Adipocyte (in vitro differentiated cells): ENCODE measurements around the gene PGAM4.
"Not testable (repeated sequence)": the region's sequence is repeated elsewhere in the genome, so short reads cannot be mapped to it uniquely, and the experiment has no call there.

Experiments used
- DNase-seq: peaks from one replicate; pipeline ENCODE4 v3.0.0-alpha.2; 2015; ENCODE audit warnings: low read depth
- H3K27me3 ChIP-seq: replicated peaks from 2 replicates; pipeline ENCODE4 v1.7.0; 2013; ENCODE audit warnings: mild to moderate bottlenecking, low read length, moderate library complexity; ENCODE audit not compliant: control insufficient read depth, insufficient read depth
- H3K36me3 ChIP-seq: 2 replicates; pipeline ENCODE4 v1.7.0; 2013; ENCODE audit warnings: low read length, mild to moderate bottlenecking, moderate library complexity; ENCODE audit not compliant: control insufficient read depth, insufficient read depth, severe bottlenecking
- H3K4me1 ChIP-seq: 2 replicates; pipeline ENCODE4 v1.7.0; 2013; ENCODE audit warnings: mild to moderate bottlenecking, low read length, moderate library complexity; ENCODE audit not compliant: control insufficient read depth, insufficient read depth
- H3K4me3 ChIP-seq: 2 replicates; pipeline ENCODE4 v1.7.0; 2013; ENCODE audit warnings: mild to moderate bottlenecking, low read length, moderate library complexity
- H3K9ac ChIP-seq: 2 replicates; pipeline ENCODE4 v1.7.0; 2013; ENCODE audit warnings: mild to moderate bottlenecking, low read length, moderate library complexity
- H3K9me3 ChIP-seq: 2 replicates; pipeline ENCODE4 v1.7.0; 2013; ENCODE audit warnings: mild to moderate bottlenecking, low read length, moderate library complexity; ENCODE audit not compliant: control insufficient read depth

Gene PGAM4

DNA sequence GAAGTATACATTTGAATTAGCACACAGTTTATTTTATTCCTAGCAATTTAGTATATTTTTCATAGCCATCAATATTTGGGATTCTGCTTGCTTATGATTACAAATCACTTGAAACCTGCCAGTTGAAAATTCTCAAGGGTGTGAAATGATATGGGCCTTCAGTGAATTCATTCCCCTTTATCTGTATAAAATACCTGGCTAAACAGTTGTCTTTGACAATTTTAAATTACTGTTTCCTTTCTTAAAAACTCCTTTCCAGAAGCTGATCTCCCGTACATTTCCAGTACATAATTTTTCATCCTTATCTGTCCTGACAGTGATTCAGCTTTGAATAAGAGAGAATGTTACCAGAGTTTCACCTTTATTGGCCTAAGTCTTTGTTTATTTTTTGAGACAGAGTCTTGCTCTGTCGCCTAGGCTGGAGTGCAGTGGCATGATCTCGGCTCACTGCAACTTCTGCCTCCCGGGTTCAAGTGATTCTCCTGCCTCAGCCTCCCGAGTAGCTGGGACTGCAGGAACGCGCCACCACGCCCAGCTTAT, 45.0 kb downstream of the PGAM4 start:
- Histone ChIP-seq H3K4me1 (no peaks in the 10 kb centered on the region), H3K36me3 (no peaks in the 10 kb centered on the region), H3K27me3 (no peaks in the 10 kb centered on the region), H3K9ac (no peak overlapping the region), H3K9me3 (no peaks in the 10 kb centered on the region), H3K4me3 (no peak overlapping the region)
- DNase-seq, result no peak

DNA sequence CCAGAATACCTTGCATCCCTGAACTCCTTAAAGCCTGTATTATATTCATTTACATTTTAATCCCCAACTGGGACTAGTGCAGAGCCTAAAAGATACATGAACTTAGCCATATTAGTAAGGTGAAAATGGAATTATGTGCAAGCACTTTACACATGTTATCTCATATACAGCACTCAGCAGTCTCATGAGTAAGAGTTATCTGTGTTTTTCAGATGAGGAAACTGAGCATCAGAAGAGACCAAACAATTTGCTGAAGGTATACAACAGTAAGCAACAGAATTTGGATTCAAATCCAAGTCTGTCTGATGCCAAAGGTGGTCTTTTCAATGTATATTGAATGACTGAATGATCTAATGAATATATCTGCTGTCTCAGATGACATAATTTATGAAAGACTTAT, 46.7 kb downstream of the PGAM4 start:
- Histone ChIP-seq H3K4me3 (no peak overlapping the region), H3K9me3 (no peaks in the 10 kb centered on the region), H3K4me1 (no peaks in the 10 kb centered on the region), H3K27me3 (no peaks in the 10 kb centered on the region), H3K9ac (no peak overlapping the region), H3K36me3 (no peaks in the 10 kb centered on the region)
- DNase-seq, result no peak

DNA sequence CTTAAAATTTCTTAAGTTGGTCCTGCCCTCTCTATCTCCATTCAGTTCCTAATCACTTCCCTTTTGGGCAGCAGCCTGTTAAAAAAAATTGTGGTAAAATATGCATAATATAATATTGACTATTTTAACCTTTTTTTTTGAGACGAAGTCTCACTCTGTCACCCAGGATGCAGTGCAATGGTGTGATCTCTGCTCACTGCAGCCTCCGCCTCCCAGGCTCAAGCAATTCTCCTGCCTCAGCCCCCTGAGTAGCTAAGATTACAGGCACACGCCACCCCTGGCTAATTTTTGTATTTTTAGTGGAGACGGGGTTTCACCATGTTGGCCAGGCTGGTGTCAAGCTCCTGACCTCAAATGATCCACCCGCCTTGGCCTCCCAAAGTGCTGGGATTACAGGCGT, 50.1 kb downstream of the PGAM4 start:
- not testable (repeated sequence) for H3K4me1 ChIP-seq, DNase-seq, H3K27me3 ChIP-seq, H3K9me3 ChIP-seq, H3K4me3 ChIP-seq, H3K9ac ChIP-seq, H3K36me3 ChIP-seq

DNA sequence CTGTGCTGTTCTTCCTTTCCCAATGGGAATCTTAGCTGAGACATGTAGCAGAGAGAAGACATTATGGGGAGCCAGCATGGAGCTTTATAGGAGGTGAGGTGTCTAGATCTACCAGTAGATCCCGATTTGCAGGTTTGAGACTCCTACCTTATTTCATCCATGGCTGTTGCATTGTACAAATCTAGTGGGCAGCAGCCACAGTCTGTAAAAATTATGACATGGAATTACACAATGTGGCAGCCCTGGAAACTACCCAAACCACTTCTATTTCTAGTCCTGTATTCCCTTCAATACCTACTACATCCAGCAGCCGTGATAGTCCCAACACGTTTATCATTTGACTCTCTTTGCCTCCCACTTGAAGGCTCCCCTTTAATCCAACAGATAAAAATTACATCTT, 50.9 kb downstream of the PGAM4 start:
- no peaks in the 10 kb centered on the region for H3K4me1 ChIP-seq
- peak; percentile 10 for DNase-seq

More for the DNA sequence above, 50.9 kb downstream of the PGAM4 start:
- H3K9ac ChIP-seq, result no peak overlapping the region
- no peaks in the 10 kb centered on the region for H3K27me3 ChIP-seq
- H3K4me3 ChIP-seq, result no peak overlapping the region
- no peaks in the 10 kb centered on the region for H3K9me3 ChIP-seq
- H3K36me3 ChIP-seq, result no peaks in the 10 kb centered on the region
